Measurements from ENCODE around the gene WNT8B. TPM values are rescaled to one million over a fixed set of nuclear protein-coding genes. Genes with fewer than 3 reads are reported as not detected.
A peak's percentile ranks its signal among the peaks of the same experiment; 100 is the strongest.

WNT8B gene
- total RNA-seq, 2 experiments from 2014 or later = not detected

- POLR2A ChIA-PET = no interaction called here
- DNase-seq (ENCODE audit: low spot score) = no peak
- no peak overlapping the region for H3K4me3 ChIP-seq (ENCODE audit: low read depth, low read length, poor library complexity, severe bottlenecking)
- H3K4me1 ChIP-seq (ENCODE audit: insufficient read depth, low read length, poor library complexity, severe bottlenecking) = no peaks in the 10 kb centered on the region
- no peak overlapping the region for H3K27ac ChIP-seq (ENCODE audit: low read depth, low read length, poor library complexity, severe bottlenecking)
- no peaks in the 10 kb centered on the region for H3K9me2 ChIP-seq (ENCODE audit: insufficient read depth, low read length)
- H3K4me2 ChIP-seq (ENCODE audit: low read length) = no peak overlapping the region
- CTCF ChIA-PET (ENCODE audit: unreplicated experiment) = no interaction called here
- no peaks in the 10 kb centered on the region for H3K79me2 ChIP-seq (ENCODE audit: insufficient read depth, low read depth, low read length)
- TF ChIP-seq EZH2phosphoT487 (IDR thresholded peaks at IDR 0.05; ENCODE audit: borderline replicate concordance, low read depth, low read length) (no peak), CTCF (conservative IDR thresholded peaks at IDR 0.05; ENCODE audit: low read length) (no peak)
- no peaks in the 10 kb centered on the region for H4K20me1 ChIP-seq (ENCODE audit: insufficient read depth, low read length)
- BruUV-seq (replicated peaks) = no TSS peak
- H2AFZ ChIP-seq (ENCODE audit: low read length) = no peak overlapping the region
- intact Hi-C loops (cut with micrococcal nuclease; ENCODE audit: unreplicated experiment) = no loop called here
- no peaks in the 10 kb centered on the region for H3K9me3 ChIP-seq (ENCODE audit: low read length)
- H3K36me3 ChIP-seq (ENCODE audit: insufficient read depth, low read length) = no peaks in the 10 kb centered on the region
These were observed 35.4 kb upstream of the WNT8B start for GRCh38 chr10:100427374-100427773.

GRCh38 chr10:100433253-100434240 lies 29.3 kb upstream of the WNT8B start:
- ChIA-PET CTCF (ENCODE audit: unreplicated experiment) (interaction anchor here (1.2 to 1.4 kb wide), 3 partner anchors 85 to 129 kb away, joined by 3 to 4 read pairs (median 3); no protein-coding TSS in a partner anchor), POLR2A (interaction anchor here (1.0 kb wide), 1 partner anchor 101 kb away, joined by 3 read pairs; no protein-coding TSS in a partner anchor)
- peak; percentile 95 for DNase-seq (ENCODE audit: low spot score)

More at GRCh38 chr10:100433253-100434240, 29.3 kb upstream of the WNT8B start:
- no peaks in the 10 kb centered on the region for H3K79me2 ChIP-seq (ENCODE audit: insufficient read depth, low read depth, low read length)
- BruUV-seq (replicated peaks) = no TSS peak
- H3K9me3 ChIP-seq (ENCODE audit: low read length) = no peaks in the 10 kb centered on the region
- no peaks in the 10 kb centered on the region for H4K20me1 ChIP-seq (ENCODE audit: insufficient read depth, low read length)
- intact Hi-C loops (cut with micrococcal nuclease; ENCODE audit: unreplicated experiment) = loop anchor here (1.0 to 5.0 kb wide), 6 partner anchors 75 to 586 kb away; no protein-coding TSS in a partner anchor
- H3K9me2 ChIP-seq (ENCODE audit: insufficient read depth, low read length) = no peaks in the 10 kb centered on the region
- H3K4me1 ChIP-seq (ENCODE audit: insufficient read depth, low read length, poor library complexity, severe bottlenecking) = no peaks in the 10 kb centered on the region
- no peak overlapping the region for H3K27ac ChIP-seq (ENCODE audit: low read depth, low read length, poor library complexity, severe bottlenecking)
- H2AFZ ChIP-seq (ENCODE audit: low read length) = no peak overlapping the region
- TF ChIP-seq EZH2phosphoT487 (IDR thresholded peaks at IDR 0.05; ENCODE audit: borderline replicate concordance, low read depth, low read length) (no peak), CTCF (conservative IDR thresholded peaks at IDR 0.05; ENCODE audit: low read length) (peak; percentile 100)
- no peak overlapping the region for H3K4me2 ChIP-seq (ENCODE audit: low read length)
- H3K36me3 ChIP-seq (ENCODE audit: insufficient read depth, low read length) = no peaks in the 10 kb centered on the region
- H3K4me3 ChIP-seq (ENCODE audit: low read depth, low read length, poor library complexity, severe bottlenecking) = no peak overlapping the region
